Stimulated activated CD8-positive, alpha-beta memory T cell treated with anti-CD3 and anti-CD28 coated beads, Interleukin-7, amount 100 ng/mL, for 4 hours (primary cell): ENCODE data around the gene DUS4L.

Source experiments
- DNase-seq, 2 donors: peaks; one replicate each; pipeline ENCODE4 v3.0.0-alpha.2; 2020; ENCODE audit warnings: low read depth in 2 of 2

DUS4L gene

DNA sequence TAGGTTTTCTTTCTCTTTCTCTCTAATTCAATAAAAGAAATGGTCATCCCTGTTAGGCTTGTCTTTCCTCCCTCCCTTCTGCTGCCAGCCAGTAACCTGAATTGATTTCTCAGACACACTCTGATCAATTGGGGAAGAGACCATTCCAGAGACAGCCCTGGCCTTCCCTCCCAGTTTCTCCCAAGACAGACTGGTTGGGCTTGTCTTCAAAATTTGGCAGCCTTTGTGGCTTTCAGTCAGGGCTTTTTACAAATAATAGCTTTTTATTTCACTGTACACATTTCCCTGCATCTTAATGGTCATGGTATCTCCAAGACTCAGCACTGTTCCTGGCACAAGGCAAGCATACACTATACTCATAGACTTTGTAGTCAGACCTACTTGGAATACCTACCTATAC lies 50.2 kb downstream of the DUS4L start:
- DNase-seq: no peak

DNA sequence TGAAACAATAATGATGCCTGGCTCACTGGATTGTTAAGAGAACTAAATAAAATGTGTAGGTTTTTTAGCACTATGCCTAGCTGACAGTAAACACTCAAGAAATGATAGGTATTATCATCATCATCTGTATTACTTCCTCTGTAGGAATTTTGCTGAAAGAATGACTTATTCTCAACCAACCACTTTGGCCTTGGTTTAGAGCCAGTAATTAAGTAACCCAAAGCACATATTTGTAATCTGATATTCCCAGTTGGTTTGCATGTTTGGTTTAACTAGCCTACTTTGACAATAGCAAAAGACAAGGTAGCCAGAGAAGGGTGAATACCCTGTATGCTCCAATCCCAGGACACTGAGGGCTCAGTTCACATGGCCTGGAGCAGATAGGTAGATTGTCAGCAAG lies 50.7 kb downstream of the DUS4L start:
- no peak for DNase-seq

DNA sequence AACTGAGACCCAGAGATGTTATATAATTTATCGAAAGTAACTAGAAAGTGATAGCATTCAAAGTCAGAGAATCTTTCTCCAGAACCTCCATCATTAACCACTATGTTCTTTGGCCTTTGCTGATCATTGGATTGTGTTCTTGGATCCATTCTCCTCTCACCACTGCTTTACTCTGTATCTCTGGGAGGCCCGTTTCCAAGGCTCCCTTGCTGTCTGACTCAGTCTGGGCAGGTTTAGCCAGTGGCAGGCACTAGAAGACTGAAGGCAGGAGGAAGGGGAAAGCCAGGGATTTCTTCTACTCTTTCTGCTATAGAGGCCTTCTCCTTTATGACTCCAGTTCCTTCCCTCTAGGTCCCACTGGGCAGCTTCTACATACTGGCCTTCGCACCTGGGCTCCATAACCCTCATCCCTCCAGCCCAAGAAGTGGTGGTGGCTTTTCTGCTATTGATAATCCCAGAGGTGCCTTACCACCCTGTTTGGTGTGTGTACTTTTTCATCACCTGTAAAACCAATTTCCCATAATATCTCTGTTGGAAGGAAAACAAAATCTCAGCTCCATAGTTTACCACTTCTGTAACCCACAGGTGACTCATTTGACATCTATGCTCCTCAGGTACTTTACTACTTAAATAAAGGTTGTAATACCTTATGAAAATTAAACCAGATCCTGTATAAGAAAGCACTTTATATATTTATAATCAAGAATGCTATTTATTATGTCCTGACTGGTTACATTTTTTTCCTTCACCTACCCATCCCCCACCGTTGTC lies 52.3 kb downstream of the DUS4L start:
- DNase-seq: no peak

DNA sequence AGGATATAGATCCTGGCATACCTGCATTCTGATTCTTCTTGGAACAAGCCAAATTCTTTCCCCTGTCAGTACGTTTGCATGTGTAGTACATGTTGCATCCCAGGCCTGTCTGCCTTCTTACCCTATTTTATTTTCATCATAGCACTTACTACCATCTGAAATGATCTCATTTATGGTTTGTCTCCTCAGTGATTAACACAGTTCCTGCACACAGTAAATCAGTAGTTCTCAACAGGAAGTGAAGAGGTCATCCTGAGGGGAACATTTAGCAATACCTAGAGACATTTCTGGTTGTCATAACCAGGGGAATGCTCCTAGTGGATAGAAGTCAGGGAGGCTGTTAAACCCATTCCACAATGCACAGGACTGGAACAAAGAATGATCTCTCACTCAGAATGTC lies 58.7 kb downstream of the DUS4L start:
- DNase-seq: no peak

DNA sequence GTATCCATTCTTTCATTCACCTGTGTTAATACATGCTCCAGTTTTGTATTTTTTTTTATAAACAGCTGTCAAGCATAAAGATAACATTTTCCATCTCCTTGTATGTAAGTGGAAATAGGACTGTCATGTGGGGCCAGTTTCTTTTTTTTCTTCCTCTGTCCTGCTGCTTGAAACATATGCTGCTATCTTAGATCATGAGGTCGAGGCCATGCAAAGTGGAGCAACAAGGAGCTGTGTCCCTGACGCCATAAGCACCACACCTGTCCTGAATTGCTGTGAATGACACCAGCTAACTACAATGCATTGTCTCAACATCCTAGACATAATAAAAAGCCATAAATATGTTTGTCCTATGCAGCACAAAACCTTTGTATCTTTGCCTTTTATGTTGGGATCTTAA lies 59.1 kb downstream of the DUS4L start:
- no peak for DNase-seq

DNA sequence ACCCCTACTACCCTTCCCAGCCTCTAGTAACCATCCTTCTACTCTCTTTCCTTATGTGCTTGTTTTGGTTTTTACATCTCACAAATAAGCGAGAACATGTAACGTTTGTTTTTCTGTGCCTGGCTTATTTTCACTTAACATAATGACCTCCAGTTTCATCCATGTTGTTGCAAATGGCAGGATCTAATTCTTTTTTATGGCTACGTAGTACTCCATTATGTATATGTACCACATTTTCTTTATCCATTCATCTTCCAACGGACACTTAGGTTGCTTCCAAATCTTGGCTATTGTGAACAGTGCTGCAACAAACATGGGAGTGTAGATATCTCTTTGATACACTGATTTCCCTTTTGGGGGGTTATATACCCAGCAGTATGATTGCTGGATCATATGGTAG lies 63.2 kb downstream of the DUS4L start:
- DNase-seq: no peak
